Mucosa of gallbladder (tissue), 1 donor: ENCODE measurements around the gene CBX6. TPM values are rescaled to one million over a fixed set of nuclear protein-coding genes. Genes with fewer than 3 reads are reported as not detected.
A peak's percentile ranks its signal among the peaks of the same experiment; 100 is the strongest.

Experiments
- DNase-seq: peaks from one replicate; pipeline ENCODE4 v3.0.0-alpha.2; 2020; ENCODE audit warnings: low spot score
- total RNA-seq: library from RNA; stranded (reverse); gene quantifications from one replicate; pipeline ENCODE4 v1.2.1, GENCODE V29; 2021
- donor health status: DM: no; HTN: no; CAD: no.

CBX6 gene
- total RNA-seq, 1 donor from 2014 or later: 97.5 TPM

- DNase-seq: no peak
These were observed 1.7 kb upstream of the CBX6 start for GRCh38 chr22:38873469-38874411.

GRCh38 chr22:38872831-38873248, 824 bp upstream of the CBX6 start:
- peak; percentile 42 for DNase-seq

GRCh38 chr22:38871360-38872171, 450 bp downstream of the CBX6 start:
- DNase-seq: no peak

- peak; percentile 8 for DNase-seq
These were observed 1.1 kb downstream of the CBX6 start for GRCh38 chr22:38870791-38871359.

- DNase-seq: peak; percentile 85
These were observed 1.7 kb downstream of the CBX6 start for GRCh38 chr22:38870312-38870741.

GRCh38 chr22:38869663-38870062, 2.4 kb downstream of the CBX6 start:
- peak; percentile 6 for DNase-seq

- peak; percentile 77 for DNase-seq
These were observed 3.1 kb downstream of the CBX6 start for GRCh38 chr22:38868886-38869381.

- no peak for DNase-seq
These were observed 3.7 kb downstream of the CBX6 start for GRCh38 chr22:38868286-38868721.

- DNase-seq: no peak
These were observed 4.3 kb downstream of the CBX6 start for GRCh38 chr22:38867471-38868285.

- DNase-seq: no peak
These were observed 4.9 kb downstream of the CBX6 start for GRCh38 chr22:38867124-38867455.

- DNase-seq: no peak
These were observed 5.5 kb downstream of the CBX6 start for GRCh38 chr22:38866399-38867123.

- no peak for DNase-seq
These were observed 6.0 kb downstream of the CBX6 start for GRCh38 chr22:38866024-38866398.

- no peak for DNase-seq
These were observed 6.6 kb downstream of the CBX6 start for GRCh38 chr22:38865201-38866023.

- DNase-seq: no peak
These were observed 7.4 kb downstream of the CBX6 start for GRCh38 chr22:38864361-38865191.

GRCh38 chr22:38863531-38864131, 8.4 kb downstream of the CBX6 start:
- DNase-seq: no peak

GRCh38 chr22:38862375-38863329, 9.4 kb downstream of the CBX6 start:
- no peak for DNase-seq

GRCh38 chr22:38861927-38862326, 10.1 kb downstream of the CBX6 start:
- DNase-seq: no peak
